ENCODE measurements around the gene PC.

The PC gene

DNA sequence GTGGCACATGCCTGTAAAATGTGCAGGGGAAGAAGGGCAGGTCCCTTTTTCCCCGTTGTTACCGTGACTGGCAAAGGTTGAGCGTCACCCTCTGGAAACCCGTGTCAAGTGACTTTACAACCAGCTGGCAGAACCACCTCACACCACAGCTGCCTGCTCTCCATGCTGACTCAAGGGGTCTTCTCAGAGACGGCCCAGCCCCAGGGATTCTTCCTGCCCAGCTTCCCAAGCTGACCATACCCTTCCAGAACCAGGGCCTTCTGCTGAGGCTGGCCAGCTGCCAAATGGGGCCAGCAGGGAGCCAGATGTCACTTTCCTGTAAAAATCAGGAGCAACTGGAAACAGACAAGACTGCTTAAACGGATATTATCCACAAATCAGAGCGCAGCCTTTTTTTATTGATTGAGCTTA lies 6.3 kb downstream of the PC start:
- peak; percentile 45 for DNase-seq (ENCODE audit: low spot score)

- DNase-seq (ENCODE audit: low spot score) = no peak
These were observed 7.0 kb downstream of the PC start for GRCh38 chr11:66951135-66951534.

GRCh38 chr11:66950112-66950535 lies 8.1 kb downstream of the PC start:
- DNase-seq (ENCODE audit: low spot score) = peak; percentile 72

DNA sequence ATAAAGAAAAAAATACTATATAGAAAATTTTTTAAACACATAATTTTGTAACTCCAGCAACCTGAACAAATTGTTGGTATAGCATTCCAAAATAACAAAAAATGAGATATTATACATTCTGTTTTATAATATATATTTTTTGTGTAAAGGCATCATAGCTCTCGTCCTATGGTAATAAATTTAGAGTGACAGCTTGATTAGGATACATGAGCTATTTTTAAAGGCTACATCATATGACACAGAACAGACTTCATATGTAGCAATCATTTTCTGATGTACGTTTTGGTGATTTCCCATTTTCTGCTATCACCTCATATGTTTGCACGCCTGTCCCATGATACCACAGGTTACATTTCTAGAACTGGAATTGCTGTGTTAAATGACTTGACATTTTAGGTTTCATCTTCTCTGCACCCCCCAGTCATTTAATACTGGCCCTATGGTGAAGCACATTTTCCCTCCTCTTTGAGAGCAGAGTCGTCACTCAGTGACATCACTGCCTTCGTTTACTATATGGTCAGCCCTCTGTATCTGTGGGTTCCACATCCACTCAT lies 19.5 kb downstream of the PC start:
- DNase-seq (ENCODE audit: low spot score) = no peak

DNA sequence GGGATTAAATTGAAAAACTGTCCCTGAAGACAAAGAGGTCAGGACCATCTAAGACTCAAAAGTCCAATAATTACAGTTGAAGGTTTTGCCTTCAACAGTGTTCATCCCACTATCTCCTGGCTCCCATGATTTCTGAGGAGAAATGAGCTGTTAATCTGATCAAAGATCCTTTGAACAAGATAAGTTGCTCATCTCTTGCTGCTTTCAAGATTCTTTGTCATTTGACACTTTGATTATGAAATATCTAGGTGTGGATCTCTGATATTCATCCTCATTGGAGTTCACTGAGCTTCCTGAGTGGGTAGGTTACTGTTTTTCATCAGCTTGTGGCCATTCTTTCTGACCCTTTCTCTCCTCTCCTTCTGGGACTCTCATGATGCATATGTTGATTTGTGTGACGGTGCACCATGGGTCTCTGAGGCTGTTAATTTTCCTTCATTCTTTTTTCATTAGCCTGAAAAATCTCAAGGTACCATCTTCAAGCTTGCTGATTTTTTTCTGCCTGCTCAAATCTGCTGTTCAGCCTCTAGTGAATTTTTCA lies 20.9 kb downstream of the PC start:
- no peak for DNase-seq (ENCODE audit: low spot score)

GRCh38 chr11:66936311-66936711 lies 21.9 kb downstream of the PC start:
- no peak for DNase-seq (ENCODE audit: low spot score)

GRCh38 chr11:66934950-66935779 lies 23.0 kb downstream of the PC start:
- peak; percentile 51 for DNase-seq (ENCODE audit: low spot score)

DNA sequence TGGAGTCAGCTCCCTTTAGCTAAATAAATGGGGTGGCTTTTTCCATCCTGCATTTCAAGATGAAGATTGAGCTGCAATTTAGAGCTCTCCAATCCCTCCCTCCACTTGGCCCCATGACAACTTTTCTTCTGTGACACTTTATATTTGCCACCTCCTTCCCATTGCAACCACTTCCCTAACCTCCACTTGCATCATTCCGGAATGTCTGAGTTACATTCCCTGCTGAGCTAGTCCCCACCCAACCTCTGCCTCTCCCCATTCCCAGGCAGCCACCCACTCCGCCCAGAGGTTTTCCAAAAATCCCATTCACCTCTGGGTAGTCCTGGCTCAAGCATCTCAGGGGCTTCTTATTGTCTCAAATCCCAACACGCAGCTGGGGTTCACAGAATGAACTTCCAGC lies 24.7 kb downstream of the PC start:
- DNase-seq (ENCODE audit: low spot score) = no peak

- no peak for DNase-seq (ENCODE audit: low spot score)
These were observed 25.6 kb downstream of the PC start for GRCh38 chr11:66932543-66932942.

DNA sequence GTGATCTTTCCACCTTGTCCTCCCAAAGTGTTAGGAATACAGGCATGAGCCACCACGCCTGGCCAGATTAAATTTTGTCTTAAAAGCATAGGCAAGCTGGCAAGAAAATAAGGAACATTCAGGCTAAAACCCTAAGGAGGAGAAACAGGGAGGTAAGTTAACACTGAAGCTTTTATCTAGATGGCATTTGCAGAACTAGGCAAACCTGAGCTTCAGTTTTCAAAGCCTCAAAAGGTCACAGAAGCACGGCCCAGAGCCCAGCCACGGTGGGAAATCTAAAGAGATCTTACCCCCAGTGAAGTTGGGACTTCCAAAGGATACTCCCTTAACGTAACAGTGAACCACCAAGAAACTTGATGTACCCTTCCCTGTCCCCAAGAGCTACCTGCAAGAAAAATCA lies 28.4 kb downstream of the PC start:
- no peak for DNase-seq (ENCODE audit: low spot score)

- DNase-seq (ENCODE audit: low spot score) = no peak
These were observed 33.9 kb downstream of the PC start for GRCh38 chr11:66924272-66924671.

- DNase-seq (ENCODE audit: low spot score) = no peak
These were observed 35.6 kb downstream of the PC start for GRCh38 chr11:66922551-66922950.

DNA sequence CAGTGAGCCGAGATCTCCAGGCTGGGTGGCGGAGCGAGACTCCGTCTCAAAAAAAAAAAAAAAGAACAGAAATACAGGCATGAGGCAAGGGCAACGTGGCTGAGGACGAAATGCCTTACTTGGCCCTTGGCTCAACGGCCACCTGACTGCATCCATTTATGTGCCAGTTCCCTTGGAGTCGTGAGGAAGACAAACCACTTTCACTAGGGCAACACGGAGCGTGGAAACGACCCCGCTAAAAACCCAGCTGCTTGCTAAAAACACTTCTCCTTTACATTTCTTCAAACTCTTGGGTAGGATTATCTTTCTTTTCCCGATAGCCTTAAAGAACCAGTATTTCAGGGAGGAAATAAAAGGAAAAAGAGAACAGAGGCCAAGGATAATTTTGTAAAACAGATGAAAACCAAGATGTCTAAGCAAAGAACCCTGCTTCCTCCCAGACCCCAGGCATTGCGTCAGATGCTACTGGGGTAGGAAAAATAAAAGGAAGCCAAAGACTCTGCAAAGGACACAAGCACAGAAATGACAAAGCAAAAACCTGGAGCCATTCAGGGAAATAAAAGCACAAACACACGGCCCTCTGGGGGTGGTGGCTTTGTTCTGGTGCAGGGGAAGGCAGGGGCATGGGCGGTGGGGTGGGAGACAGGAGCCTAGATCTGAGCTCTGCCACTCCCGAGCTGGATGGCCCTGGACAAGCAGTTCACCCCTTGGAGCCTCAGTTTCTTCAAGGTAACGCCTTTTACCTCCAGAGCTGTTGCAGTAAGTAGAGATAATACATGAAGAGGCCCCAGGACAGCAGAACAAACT lies 37.0 kb downstream of the PC start:
- no peak for DNase-seq (ENCODE audit: low spot score)

GRCh38 chr11:66919923-66920322 lies 38.3 kb downstream of the PC start:
- no peak for DNase-seq (ENCODE audit: low spot score)

- DNase-seq (ENCODE audit: low spot score) = no peak
These were observed 39.4 kb downstream of the PC start for GRCh38 chr11:66918741-66919140.

DNA sequence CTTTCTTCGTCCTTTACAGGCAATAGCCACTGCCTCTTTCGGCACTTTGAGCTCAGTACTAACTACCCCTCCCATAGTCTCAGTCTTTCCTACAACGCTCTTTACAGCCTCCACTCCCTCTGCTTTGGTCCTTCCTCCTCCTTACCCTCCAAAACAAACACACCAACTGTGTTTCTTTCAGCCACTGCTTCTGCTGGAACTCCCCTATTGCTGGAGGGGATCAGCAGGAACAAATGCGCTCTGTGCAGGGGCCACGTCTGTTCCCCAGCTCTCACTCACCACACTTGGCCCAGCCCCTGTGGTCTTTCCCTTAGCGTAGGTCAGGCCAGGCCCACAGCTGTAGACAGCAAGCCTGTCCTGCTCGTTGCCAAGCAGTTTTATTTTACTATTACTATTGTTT lies 42.3 kb downstream of the PC start:
- no peak for DNase-seq (ENCODE audit: low spot score)

GRCh38 chr11:66915046-66915832 lies 42.9 kb downstream of the PC start:
- peak; percentile 81 for DNase-seq (ENCODE audit: low spot score)

GRCh38 chr11:66914505-66914904 lies 43.7 kb downstream of the PC start:
- no peak for DNase-seq (ENCODE audit: low spot score)

DNA sequence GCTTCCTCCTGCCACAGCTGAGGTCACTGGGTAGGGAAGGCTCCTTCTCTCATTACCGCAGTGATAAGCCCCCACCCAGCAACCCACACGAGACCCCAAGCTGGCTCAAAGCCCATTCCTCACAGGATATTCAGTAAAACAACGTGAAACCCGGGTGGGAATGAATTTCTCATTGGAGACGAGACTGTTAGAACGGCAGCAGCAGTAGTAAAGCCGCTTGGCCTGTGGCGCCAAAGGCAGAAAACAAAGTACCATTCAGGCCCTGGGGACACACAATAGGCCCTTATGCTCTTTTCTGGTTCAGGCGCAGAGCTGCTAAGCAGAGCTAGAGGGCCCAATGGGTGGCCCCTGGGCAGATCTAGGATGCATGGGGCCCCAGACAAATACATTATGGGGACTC lies 45.3 kb downstream of the PC start:
- DNase-seq (ENCODE audit: low spot score) = no peak

DNA sequence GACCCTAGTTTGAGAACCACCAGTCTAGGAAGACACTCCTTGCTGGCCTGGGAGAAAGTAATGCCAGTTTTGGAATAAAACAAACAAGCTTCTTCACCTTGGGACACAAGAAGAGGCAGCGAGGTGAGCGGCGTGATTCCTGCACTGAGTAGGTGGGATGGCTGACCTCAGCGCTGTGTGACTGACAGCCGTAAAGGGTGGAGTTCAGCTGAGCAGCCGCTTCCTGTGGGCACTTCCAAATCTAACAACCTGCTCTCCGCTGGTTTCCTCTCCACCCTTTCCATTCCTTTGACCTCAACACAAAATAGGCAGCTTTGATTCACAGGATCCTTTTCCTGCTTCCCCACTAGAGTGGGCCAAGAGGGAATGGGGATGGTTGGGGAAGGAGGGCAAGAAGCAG lies 45.8 kb downstream of the PC start:
- no peak for DNase-seq (ENCODE audit: low spot score)

- DNase-seq (ENCODE audit: low spot score) = no peak
These were observed 47.5 kb downstream of the PC start for GRCh38 chr11:66910669-66911068.

DNA sequence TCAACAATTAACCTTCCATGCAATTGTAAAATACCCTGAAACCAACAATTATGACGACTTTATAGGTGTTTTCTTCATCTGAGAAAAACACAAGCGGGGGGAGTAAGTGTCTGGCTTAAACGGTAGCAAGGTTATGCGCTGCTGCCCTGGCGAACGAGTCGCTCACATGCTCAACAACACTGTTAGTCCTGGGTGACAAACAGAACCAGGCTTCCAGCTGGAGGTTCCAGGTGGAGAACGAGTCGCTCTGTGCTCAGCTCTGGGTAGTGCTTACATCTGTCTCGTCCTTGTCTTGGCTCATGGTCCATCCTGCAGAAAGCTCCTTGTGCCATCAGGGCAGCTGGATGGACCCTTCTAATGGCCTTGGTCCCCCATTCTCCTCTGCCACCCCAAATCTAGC lies 48.2 kb downstream of the PC start:
- no peak for DNase-seq (ENCODE audit: low spot score)

Data from cerebellar cortex (tissue), 1 donor.